Hematopoietic multipotent progenitor cell treated with erythropoietin and hydrocortisone succinate and interleukin-3 and kit ligand, for 4 days (in vitro differentiated cells): Measurements from ENCODE around the gene TIMM21.

Experiments used
- DNase-seq: peaks from one replicate; pipeline ENCODE4 v3.0.0-alpha.2; 2015

Gene TIMM21

GRCh38 chr18:74147779-74148542 is at the start of gene TIMM21, which contains the start of gene FBXO15:
Gene TIMM21, plus strand, starts transcription at chr18:74148523. Its CDS starts 286 bp downstream, at chr18:74148809.
Gene FBXO15, minus strand, starts transcription at chr18:74147834. Its CDS starts 49 bp downstream, at chr18:74147785.
- DNase-seq: peak; percentile 99

GRCh38 chr18:74108460-74108859 is 39.9 kb upstream of the TIMM21 start:
- DNase-seq: no peak

GRCh38 chr18:74110149-74110548 is 38.2 kb upstream of the TIMM21 start:
- no peak for DNase-seq

GRCh38 chr18:74110976-74111375 is 37.3 kb upstream of the TIMM21 start:
- DNase-seq: no peak

GRCh38 chr18:74113711-74114110 is 34.6 kb upstream of the TIMM21 start:
- no peak for DNase-seq

GRCh38 chr18:74114116-74114515 is 34.2 kb upstream of the TIMM21 start:
- DNase-seq: no peak

GRCh38 chr18:74115046-74115445 is 33.3 kb upstream of the TIMM21 start:
- DNase-seq: no peak

GRCh38 chr18:74116633-74117554 is 31.4 kb upstream of the TIMM21 start:
- peak; percentile 65 for DNase-seq

- DNase-seq: no peak
Observed at GRCh38 chr18:74123200-74123599, 25.1 kb upstream of the TIMM21 start.

GRCh38 chr18:74124642-74125041 is 23.7 kb upstream of the TIMM21 start:
- no peak for DNase-seq

GRCh38 chr18:74126684-74127655 is 21.4 kb upstream of the TIMM21 start:
- no peak for DNase-seq

GRCh38 chr18:74128159-74128558 is 20.2 kb upstream of the TIMM21 start:
- no peak for DNase-seq

GRCh38 chr18:74131124-74131523 is 17.2 kb upstream of the TIMM21 start:
- no peak for DNase-seq

- no peak for DNase-seq
Observed at GRCh38 chr18:74132201-74132600, 16.1 kb upstream of the TIMM21 start.

- no peak for DNase-seq
Observed at GRCh38 chr18:74137920-74138538, 10.3 kb upstream of the TIMM21 start.

- no peak for DNase-seq
Observed at GRCh38 chr18:74139411-74139810, 8.9 kb upstream of the TIMM21 start.

- no peak for DNase-seq
Observed at GRCh38 chr18:74139888-74140287, 8.4 kb upstream of the TIMM21 start.

GRCh38 chr18:74140582-74140981 is 7.7 kb upstream of the TIMM21 start:
- DNase-seq: no peak

GRCh38 chr18:74141667-74142066 is 6.7 kb upstream of the TIMM21 start:
- no peak for DNase-seq

- DNase-seq: no peak
Observed at GRCh38 chr18:74142252-74142651, 6.1 kb upstream of the TIMM21 start.

GRCh38 chr18:74146756-74147155 is 1.6 kb upstream of the TIMM21 start:
- no peak for DNase-seq

- no peak for DNase-seq
Observed at GRCh38 chr18:74147491-74147778, 888 bp upstream of the TIMM21 start.
